ENCODE data around the gene NOP56.

The NOP56 gene

DNA sequence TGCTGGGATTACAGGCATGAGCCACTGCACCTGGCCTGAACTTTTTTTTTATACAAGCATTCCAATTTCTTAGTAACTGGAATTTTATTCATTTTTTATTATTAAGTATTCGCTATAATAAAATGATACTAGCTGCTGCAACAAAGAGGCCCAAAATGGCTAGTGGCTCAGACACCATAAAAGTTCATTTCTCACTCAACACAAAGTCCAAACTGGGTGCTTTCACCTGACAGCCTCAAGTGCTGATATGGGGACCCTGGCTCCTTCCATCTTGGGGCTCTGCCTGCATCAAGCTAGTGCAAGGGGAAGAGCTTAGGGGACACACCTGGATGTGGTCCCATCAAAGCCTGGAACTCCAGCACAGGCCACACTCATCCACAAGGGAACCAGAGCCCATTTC lies 12.2 kb upstream of the NOP56 start:
- DNase-seq (ENCODE audit: low read depth, low spot score): no peak

DNA sequence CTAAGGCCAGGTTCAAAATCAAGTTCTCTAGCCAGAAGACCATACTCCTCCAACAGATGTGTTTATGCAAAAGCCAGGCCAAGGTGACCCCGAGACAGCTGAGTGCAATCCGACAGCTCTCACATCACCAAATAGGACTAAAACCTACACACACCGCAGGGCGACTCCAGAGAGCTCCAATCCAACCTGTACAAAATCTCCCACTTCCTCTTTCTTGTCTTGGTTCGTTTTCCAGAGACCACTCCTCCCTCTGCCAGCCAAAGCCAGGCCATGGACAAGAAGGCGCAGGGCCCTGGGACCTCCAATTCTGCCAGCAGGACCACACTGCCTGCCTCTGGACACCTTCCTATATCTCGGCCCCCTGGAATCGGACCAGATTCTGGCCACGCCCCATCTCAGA lies 11.5 kb upstream of the NOP56 start:
- DNase-seq (ENCODE audit: low read depth, low spot score): no peak

DNA sequence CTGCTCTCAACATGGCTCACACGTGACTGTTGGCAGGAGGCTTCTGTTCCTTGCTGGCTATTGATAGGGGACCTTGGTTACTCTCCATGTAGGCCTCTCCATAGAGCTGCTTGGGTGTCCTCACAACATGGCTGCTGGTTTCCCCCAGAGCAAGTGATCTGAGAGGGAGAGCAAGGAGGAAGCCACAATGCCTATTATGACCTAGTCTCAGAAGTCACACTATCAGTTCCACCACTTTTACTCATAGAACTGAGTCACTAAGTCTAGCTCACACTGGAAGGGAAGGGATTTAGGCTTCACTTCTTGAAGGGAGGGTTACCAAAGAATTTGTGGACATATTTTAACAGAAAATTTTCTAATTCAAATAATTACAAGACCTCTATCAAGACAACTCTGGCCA lies 8.7 kb upstream of the NOP56 start:
- DNase-seq (ENCODE audit: low read depth, low spot score): no peak

GRCh38 chr20:2652724-2653555 lies 508 bp downstream of the NOP56 start:
- peak; percentile 39 for DNase-seq (ENCODE audit: low read depth, low spot score)

DNA sequence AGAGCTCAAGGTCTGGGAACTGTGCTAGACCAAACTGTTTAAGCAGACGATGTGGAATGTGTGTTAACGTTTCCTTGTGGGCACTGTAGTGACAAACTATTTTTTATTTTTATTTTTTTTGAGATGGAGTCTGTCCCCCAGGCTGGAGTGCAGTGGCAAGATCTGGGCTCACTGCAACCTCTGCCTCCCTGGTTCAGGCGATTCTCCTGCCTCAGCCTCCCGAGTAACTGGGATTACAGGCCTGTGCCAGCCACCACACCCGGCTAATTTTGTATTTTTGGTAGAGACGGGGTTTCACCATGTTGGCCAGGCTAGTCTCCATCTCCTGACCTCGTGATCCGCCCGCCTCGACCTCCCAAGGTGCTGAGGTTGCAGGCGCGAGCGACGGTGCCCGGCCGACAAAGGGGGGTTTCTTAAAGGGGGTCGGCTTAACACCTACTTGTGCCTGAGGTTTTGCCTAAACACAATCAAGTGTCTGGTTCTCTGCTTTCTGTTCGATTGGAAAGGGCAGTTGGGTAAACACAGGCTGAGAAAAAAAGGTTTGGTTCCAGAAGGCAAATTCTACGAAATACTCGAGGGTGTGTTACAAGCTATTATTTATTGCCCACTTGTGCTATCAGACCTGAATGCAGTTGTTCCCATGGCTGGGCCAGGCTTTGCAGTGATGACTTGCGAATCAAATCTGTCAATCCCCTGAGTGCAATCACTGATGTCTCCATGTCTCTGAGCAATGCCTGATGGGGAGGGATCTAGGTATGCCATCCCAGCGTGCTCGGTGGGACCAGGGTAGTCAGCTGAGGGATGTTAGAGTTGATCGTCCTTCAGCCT lies 1.3 kb downstream of the NOP56 start:
- no peak for DNase-seq (ENCODE audit: low read depth, low spot score)

DNA sequence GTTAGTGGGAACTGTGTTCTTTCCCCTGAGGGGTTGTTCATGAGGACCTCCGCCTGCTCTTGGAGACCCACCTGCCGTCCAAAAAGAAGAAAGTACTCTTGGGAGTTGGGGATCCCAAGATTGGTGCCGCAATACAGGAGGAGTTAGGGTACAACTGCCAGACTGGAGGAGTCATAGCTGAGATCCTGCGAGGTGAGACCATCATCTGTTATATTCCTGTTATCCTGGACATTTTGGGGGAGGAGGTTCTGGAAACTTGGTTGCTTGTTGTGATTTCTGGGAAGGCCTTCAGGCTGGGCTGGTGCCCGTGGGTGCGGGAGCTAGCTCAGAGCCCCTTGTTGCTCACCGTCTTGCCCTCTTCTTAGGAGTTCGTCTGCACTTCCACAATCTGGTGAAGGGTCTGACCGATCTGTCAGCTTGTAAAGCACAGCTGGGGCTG lies 2.0 kb downstream of the NOP56 start:
- no peak for DNase-seq (ENCODE audit: low read depth, low spot score)

GRCh38 chr20:2654831-2655230 lies 2.4 kb downstream of the NOP56 start:
- DNase-seq (ENCODE audit: low read depth, low spot score): no peak

- DNase-seq (ENCODE audit: low read depth, low spot score): no peak
Observed at GRCh38 chr20:2655331-2656116, 3.1 kb downstream of the NOP56 start.

DNA sequence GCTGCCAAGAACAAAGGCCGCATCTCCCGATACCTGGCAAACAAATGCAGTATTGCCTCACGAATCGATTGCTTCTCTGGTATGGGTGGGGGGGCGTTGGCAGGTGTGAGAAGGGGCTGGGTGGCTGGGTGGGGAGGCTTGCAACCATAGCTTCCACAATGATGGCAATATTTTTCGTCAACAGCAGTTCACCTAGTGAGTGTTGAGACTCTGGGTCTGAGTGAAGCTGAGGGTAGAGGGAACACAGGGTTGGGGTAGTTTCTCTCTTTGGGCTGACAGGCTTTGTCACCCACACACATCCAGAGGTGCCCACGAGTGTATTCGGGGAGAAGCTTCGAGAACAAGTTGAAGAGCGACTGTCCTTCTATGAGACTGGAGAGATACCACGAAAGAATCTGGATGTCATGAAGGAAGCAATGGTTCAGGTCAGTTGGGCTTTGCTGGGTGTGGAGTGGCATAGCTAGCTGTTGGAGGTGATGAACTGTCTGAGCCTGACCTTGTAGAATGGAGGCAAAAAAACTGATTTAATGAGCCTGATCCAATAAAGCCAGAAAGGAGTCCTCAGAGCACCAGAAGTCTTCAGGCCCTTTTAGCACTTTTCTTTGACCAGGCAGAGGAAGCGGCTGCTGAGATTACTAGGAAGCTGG lies 4.2 kb downstream of the NOP56 start:
- no peak for DNase-seq (ENCODE audit: low read depth, low spot score)

GRCh38 chr20:2657241-2657640 lies 4.8 kb downstream of the NOP56 start:
- no peak for DNase-seq (ENCODE audit: low read depth, low spot score)

GRCh38 chr20:2657674-2658073 lies 5.2 kb downstream of the NOP56 start:
- no peak for DNase-seq (ENCODE audit: low read depth, low spot score)

DNA sequence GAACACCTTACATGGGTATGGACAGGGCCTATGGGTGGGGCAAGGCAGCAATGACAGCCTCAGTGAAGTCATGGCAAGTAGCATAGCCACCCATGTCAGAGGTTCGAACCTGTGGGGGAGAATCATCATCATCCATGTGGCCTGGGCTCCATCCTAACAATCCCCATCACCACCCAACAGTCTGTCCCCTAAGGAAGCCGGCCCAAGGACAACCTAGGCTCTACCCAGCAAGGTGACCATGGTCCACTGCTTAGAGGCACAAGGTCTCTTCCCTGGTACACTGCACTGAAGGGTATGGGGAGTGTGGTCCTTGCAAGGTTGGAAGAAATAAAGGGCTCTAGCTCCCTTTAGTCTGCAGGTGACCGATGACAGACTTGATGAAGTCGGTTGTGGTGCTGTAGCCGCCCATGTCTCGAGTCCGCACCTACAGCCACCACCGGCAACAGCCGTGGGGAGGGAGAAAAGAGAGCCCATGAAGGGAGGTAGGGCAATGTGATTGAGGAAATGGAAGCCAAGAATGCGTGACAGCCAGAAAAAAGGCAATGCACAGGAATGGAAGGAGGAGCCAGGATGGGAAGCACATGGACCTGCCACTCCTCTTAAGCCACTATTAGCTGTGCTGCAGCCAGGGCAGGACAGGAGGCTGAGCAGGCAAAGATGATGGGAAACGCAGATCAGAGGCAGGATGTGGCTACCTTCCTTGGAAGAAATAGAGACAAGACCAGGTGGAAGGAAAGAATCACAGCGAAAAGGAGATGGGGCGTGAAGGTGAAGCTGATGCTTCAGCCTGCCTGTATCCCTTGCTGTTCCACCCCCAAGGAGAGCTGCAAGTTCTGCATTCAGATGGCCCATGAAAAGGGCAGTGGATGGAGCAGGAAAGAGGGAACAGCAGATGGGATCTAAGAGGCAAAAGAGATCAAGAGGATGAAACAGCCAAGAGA lies 6.3 kb downstream of the NOP56 start:
- no peak for DNase-seq (ENCODE audit: low read depth, low spot score)

DNA sequence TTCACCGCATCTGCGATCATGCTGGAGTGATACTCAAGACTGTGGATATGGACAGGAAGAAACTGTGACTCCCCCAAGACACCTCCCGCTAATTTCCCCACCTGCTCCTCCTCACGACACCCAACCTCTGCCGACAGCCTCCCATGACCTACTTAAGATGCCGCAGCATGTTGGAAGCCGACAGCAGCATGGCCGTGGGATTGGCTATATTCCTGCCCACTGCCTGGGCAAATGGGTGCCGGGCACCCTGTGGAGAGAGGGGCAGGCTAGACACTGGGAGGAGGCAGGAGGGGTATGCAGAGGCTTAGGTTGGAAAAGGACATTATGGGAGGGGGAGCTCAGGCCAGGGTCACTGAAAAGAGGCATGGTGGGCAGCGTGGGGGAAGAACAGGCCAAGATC lies 7.1 kb downstream of the NOP56 start:
- DNase-seq (ENCODE audit: low read depth, low spot score): no peak

GRCh38 chr20:2663364-2663886 lies 11.0 kb downstream of the NOP56 start:
- DNase-seq (ENCODE audit: low read depth, low spot score): no peak

DNA sequence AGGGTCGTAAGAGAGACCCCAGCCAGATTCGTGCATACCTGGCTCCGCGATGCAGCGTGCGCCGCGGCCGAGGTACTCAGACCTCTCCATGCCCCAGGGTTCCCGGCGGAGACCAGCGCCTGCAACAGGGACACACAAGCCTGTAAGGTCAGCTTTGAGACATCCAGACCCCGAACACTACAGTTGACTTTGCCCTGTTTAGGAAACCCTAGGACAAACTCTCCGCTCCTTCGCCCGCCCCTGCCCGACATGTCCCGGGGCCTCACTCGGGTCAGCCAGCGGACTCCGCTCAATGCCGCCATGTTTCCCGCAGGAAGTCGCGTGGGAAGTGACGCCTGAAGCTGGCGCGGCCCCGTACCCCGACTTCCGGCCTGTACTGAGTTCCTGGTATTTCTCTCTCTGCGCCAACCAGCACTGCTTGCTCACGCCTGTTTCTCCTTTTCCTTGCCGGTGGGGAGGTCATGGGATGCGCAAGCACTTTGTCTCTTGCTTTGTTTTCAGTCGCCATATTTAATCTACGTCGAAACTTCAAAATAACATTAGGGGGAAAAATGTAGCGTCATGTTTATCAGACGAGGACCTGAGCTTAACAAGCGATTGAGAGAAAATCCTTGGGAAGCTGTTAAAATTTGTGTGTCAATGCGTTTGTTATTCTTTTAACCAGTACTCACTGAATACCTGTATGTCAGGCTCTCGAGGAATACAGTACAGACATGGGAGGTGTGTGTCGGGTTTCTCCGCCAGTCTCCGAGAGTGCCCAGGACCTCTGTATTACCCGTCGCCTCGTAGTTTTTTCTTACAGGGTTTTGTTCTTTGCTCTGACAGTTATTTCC lies 11.7 kb downstream of the NOP56 start, which contains the start of gene IDH3B:
Gene IDH3B, minus strand, starts transcription at position 330 of the 833 bp plus-strand sequence. Its CDS starts 28 bp downstream, at position 302.
- peak; percentile 95 for DNase-seq (ENCODE audit: low read depth, low spot score)

GRCh38 chr20:2671977-2672376 lies 19.5 kb downstream of the NOP56 start:
- DNase-seq (ENCODE audit: low read depth, low spot score): no peak

- no peak for DNase-seq (ENCODE audit: low read depth, low spot score)
Observed at GRCh38 chr20:2672446-2672845, 20.0 kb downstream of the NOP56 start.

GRCh38 chr20:2673453-2673852 lies 21.0 kb downstream of the NOP56 start:
- no peak for DNase-seq (ENCODE audit: low read depth, low spot score)

DNA sequence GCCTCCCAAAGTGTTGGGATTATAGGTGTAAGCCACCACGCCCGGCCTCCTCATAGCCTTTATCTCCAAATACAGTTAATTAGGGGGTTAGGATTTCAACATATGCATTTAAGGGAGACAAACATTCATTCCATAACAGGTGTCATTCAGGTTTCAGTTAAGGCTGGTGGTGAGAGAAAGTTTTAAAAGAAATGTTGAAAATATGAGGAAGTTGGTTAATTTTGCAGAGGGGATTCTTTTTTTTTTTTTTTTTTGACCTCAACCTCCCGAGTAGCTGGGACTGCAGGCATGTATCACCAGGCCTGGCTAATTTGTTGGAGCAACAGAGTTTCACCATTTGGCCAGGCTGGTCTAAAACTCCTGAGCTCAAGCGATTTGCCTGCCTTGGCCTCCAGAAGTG lies 27.6 kb downstream of the NOP56 start:
- no peak for DNase-seq (ENCODE audit: low read depth, low spot score)

Measured in astrocyte of the hippocampus (primary cell).